Stimulated activated CD8-positive, alpha-beta memory T cell treated with anti-CD3 and anti-CD28 coated beads, Interleukin-4, amount 100 ng/mL, for 48 hours (primary cell): ENCODE data around the gene ITSN2.

ENCODE experiments used
- DNase-seq: peaks from one replicate; pipeline ENCODE4 v3.0.0-alpha.2; 2020

The ITSN2 gene

DNA sequence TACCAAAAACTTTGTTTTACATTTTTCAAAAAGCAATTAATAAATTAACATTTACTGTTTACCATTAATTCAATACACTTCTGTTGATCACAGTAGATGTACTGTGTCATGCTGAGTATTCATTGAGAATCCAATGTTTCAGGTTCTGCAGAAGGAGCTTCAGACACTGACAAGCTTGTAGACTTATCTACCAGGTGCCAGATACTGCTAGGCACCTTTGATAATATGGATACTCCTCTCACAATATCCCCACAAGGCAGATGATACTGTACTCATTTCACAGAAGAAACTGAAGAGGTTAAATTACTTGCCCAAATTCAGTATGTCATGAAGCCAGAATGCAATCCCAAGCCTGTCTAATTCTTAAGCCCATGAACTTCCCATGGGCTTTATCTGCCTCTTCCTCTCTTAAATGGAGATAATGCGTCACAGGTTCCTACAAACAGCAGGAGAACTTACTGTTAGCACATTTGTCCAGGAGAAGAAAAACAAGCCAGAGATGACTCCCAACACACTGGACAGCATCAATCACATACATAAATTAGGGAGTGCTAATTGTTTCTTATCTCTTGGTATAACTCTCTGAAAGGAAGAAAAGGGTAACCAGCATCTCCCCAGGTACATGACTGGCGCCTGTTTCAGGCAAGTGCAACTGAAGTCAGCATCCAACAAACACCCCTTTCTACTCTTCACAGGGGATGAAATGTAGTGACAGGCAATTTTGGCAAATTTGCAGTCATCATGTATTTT lies 27.4 kb downstream of the ITSN2 start:
- no peak for DNase-seq

DNA sequence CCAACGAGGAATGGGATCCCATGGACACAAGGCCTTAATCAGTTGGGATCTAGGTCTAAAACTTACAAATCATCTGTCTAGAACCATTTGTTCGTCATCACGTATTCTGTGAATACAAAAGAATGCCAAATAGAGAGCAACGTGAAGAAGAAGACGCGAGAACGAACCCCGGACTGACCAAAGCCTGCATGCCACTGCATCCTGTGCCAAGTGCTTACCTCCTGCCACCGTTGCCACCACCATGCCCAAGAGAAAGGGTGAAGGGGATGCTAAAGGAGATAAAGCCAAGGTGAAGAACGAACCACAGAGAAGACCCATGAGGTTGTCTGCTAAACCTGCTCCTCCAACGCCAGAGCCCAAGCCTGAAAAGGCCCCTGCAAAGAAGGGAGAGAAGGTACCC lies 30.2 kb downstream of the ITSN2 start:
- DNase-seq: no peak

DNA sequence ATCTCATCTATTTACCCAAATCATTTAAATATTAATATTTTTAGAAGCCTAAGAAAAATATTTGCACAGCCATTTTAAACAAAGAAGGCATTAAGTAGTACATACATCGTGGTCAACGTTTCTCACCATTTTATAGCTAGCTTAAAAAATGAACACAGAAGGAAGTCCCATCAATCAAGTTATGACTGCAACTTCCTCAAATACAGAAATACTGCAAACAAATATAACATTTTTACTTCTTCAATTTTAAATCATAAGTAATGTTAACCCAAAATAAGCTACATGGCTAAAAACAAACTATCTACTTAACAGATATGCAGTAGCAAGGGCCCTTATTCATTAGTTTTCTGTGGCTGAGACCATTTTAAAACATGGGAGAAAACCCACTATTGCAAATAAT lies 30.6 kb downstream of the ITSN2 start:
- DNase-seq: no peak

DNA sequence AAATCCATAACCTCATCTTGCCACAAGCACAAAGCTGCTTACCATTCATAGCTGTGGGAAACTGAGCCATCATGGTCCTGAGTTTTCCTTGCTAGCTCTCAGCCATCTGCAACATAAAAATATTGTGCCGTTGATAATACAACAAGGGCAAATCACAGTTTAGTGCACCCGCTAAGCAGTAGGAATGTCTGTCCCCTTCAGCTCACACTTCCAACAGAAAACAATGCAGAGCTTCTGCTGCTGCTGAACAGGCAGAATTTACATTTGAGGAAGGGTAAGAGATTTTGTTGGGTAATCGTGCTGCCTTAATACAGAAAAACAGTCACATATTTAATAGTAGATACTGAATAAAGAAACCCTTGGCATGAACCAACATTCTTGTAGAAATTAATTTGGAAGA lies 32.3 kb downstream of the ITSN2 start:
- no peak for DNase-seq

DNA sequence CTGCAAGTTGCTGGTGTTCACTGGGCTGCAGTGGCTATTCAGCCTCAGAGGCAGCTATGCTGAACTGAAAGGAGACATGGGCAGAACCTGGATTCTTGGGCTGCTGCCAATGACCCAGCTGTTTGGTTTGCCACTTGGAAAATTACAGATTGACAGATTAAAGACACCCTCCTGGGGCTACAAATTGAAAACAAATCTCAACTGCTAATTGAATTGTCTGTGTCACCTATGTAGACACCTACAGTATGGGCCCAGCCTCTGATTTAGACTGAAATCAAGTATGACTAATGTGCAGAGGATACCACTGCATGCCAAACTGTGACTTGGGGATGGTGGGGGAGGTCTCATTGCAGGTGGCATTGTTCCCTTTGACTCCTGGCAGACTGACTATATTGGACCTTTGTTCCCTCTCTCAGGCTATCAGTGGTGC lies 42.8 kb downstream of the ITSN2 start:
- no peak for DNase-seq

DNA sequence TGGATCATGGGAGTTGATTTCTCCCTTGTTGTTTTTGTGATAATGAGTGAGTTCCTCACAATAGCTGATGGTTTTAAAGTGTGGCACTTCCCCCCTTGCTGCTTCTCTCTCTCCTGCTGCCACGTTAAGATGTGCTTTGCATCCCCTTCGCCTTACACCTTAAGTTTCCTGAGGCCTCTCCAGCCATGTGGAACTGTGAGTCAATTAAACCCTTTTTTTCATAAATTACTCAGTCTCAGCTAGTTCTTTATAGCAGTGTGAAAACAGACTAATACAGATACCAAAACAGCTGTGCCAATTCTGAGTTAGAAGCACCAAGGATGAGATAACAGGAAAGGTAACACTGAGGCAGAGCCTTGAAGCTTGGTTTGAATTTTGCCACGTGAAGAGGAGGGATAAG lies 44.7 kb downstream of the ITSN2 start:
- no peak for DNase-seq

DNA sequence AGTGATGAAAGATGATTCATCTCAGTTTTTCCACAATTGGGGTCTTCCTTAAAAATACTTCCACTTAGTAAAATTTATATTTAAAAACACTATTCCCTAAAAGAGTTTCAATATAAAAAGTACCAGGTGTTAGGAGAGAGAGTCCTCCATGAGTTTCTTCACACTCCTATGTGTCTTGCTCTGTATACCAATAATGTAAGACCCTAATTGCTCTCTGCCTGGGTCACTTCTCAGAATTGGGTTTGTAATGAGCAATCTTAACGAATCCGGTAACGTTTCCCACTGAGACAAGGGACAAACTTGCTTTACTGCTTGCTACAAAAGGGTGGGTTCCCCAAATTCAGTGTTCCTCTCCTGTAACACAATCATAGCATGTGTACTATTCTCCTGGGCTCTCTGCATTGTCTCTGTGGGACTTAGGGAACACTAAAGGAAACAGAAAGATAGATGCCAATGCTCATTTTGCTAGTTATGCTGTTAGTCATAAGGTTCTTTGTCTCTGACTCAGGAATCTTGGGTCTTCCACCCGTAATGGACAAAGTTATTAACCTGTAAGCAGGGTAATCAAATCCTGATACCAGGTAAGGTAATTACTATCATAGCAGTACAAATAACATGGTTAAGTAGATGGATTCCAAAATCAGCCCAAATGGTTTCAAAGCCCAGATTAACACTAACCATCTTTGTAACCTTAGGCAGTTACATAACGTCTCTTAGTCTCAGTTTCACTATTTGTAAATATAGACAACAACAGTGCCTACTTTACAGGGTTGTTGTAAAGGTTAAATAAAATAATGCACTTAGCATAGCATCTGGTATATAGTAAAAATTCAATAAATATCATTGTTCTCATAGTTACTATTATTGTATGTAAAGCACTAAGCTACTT lies 46.3 kb downstream of the ITSN2 start:
- no peak for DNase-seq

DNA sequence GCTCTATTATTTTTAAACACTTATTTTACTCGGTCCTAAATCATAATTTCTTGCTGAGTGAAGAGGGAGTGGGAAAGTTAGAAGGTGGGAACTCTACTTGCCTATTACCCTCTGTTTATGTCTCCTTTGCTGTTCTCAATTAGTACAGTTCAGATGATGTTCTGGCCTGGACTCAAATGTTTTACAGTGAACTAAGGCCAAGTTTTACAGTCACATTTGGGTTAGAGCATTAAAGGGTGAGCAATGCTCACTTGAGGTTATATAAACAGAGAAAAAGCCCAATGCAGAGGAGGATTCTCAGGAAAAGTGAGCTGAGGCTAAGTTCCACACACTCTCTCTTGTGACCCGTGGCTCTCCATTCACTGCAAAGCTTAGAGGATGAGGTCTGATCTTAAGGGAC lies 52.4 kb downstream of the ITSN2 start:
- DNase-seq: no peak

DNA sequence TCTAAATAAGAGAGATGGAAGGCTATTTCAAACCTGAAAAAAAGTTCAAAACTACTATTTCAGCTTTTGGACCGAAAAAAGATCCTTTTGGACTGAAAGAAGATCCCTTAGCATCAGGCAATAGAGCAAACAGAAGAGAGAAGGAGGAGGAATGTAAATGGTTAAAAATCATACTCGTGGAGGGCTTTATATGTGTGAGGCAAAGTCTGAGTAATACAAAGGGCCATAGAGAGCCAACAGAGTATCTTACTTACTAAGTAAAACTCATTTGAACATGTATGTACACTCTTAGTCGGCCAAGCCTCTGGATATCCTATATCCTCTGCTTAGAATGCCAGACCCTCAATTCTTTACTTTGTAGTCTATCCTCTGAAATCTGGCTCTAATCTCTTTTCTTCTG lies 55.7 kb downstream of the ITSN2 start:
- no peak for DNase-seq

DNA sequence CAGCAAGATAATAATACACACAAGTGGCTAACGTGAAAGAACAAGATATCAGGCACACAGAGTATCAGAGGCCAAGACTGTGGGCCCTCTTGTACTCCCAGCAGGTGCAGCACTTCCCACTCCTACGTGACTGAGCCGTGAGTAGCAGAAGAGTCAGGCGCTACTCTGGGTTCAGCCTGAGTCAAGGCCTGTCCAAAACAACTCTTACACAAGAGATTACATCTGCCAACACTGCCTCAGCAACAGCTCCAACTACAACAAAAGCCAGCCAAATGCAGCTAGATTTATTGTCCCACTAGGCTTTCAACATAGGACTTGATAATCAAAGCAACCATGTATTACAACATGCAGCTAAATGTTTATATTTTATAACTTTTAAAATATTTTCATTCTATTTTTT lies 56.2 kb downstream of the ITSN2 start:
- no peak for DNase-seq

DNA sequence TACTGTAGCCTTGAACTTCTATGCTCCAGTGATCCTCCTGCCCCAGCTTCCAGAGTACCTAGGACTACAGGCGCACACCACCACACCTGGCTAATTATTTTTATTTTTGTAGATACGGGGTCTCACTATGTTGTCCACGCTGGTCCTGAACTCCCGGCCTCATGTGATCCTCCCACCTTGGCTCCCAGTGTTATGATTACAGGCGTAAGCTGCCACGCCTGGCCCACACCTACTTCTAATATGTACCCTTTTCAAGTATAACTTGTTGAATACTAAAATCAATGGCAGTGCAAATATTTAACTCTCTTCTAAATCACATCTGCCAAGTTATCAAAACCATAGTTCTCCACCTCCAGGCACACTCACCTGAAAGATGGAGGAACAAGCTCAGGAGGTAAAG lies 58.7 kb downstream of the ITSN2 start:
- no peak for DNase-seq

DNA sequence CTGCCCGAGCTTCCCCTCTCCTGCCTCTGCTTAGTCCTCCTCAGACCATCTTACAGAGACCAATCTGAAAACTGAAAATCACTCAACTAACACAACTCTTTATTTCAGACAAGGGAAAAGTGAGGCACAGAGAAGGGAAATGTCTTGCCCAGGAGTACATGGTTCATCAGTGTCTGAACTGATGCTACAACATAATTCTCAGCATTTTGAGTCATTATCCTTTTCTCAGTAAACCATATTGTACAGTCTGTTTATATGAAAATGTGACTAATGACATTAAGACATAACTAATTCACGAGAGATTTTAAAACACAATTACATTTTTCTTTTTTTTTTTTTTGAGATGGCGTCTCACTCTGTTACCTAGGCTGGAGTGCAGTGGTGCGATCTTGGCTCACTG lies 62.7 kb downstream of the ITSN2 start:
- DNase-seq: no peak

DNA sequence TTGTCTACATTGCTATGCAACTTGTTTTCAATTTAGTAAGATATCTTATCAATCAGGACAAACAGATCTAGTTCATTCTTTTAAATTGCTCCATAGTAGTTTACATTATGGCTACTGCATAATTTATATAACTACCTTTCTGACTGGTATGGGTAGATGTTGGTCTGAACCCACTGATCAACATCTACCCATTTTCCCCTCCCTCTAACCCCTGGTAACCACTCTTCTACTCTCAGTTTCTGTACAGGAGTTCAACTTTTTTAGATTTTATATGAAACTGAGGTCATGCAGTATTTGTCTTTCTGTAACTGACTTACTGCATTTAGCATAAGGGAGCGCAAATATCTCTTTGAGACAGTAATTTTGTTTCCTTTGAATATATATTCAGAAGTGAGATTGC lies 73.2 kb downstream of the ITSN2 start:
- no peak for DNase-seq

DNA sequence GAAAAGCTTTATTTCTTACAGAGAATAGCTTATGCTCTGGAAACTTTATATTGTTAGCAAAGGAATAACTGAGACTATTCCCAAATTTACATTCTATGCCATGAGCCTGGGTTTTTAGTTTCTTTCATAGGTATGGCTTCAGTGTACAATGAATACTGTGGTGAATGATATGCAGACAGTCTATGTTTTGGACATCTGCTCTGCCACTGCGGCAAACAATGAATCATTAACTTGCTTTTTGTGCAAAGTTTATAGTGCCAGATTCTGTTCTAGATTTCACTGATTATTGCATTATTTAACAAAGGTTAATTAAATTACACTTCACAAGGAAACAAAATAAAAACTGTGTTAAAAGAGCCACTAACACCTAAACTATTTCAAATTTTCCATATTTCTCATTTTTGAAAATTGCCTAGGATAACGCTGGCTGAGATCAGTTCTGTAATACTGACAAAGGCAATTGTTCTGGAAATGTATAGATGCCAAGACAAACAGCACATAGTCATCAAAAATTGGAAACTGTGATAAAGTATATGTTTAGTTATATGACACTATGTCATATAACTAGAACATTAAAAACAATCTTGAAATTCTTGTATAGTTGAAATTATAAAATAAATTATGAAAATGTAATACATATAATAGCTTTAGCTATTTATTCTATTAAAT lies 74.7 kb downstream of the ITSN2 start:
- no peak for DNase-seq

DNA sequence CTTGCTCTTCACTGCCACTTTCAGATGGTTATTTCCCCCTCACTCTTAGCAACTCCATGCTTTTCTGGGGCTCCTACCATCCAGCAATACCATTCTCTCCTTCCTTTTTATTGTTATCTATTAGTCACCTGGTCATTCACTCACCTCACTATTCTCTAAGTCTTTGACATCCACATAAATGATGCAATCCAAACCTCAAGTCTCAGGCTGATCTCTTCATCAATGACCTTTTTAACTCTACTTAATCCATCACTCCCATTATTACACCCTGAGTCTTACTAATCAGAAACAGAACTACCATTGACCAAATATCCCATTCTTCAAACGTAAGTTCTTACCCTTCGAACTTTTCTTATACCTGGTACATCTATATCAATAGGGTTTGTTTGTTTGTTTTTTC lies 79.7 kb downstream of the ITSN2 start:
- no peak for DNase-seq

DNA sequence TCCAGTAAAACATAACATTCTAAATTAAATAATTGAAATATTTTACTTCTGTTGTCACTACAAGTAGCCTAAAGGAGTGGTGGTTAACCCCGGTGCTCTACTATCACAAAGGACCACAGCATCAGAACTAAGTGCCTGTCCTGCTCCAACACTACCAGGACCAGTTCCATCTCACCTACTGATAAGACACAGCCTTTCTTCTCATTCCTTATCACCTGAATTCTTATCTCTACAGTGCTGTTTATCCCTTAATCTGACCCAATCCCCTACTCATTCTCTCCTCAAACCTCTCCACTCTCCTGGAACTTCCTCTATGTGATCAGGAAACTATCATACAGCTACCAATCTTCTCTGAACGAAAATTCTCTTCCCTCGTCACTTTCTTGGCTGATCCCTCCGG lies 80.2 kb downstream of the ITSN2 start:
- DNase-seq: no peak

DNA sequence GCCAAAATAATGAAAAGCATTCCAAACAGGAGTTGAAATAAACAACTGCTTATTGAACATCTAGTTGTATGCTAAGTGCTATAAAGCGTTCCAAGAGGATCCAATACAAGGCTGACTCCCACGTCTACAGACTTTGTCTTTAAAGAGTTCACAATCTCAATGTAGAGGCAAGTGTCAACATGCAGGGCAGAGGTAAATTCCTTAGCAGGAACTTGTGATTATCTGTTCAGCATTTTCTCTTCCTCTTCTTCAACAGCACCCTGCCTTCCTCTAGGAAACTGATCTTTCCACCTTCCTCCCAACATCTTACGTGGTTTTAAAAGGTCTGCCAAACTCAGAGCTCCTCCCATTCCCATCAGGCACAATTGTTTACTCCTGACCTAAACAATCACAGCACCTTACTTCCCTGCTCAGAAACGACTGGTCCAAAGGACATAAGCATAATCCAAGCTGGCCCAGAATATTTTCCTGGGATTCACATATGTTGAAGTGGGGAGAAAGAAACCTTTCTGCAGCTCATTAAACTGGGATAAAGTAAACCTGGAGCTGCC lies 83.9 kb downstream of the ITSN2 start:
- no peak for DNase-seq

DNA sequence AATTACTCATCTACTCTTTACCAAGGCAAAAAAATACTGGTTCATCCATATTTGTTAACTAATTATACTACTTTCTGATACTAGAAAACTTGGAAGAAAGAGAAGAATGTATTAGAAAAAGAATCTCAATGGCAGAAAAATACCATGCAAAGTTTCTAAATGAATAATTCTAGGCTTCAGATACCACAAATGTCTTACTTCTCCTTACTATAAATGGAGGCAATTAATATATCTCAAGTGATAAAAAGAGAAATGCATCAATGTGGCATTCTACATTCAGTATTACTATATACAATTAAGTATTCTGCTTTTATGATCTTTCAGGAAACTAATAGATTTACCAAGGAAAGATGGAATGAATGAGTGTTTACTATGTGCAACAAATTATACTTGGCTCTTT lies 85.5 kb downstream of the ITSN2 start:
- no peak for DNase-seq

DNA sequence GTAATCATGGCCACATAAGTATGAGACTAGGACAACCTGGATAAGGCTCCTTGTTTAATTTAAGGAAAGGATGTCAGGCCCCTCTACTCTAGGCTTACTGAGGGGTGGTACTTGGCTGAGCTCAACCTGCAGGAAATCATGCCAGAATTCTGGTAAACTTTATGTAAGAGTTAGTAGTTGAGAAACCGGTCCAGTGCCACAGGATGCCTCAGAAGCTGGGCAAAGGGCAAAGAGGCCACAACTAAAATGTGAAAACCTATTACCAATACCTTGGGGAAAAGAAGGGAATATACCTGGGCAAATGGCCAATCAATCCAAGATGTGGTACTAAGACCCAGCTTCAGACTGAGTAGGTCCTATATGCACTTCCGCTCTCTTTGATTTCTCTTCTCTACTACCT lies 86.7 kb downstream of the ITSN2 start:
- no peak for DNase-seq

DNA sequence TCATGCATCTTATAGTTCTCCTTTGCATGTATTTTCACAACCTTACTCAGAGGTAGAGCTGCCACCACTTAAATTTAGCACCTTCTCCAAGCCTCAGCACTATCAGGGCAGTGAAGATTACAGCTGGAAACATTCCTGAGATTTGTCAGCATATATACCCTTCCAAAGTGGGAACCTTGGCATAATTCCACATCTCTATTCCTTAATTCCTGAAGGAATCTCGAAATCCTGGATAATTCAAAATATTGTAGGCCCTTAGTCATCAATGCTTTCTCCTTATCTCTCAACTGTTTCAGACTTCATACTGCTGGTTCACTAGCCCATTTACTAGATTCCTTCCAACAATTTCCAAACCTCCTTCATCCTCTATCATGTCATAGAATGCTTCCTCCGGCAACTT lies 87.4 kb downstream of the ITSN2 start:
- no peak for DNase-seq

DNA sequence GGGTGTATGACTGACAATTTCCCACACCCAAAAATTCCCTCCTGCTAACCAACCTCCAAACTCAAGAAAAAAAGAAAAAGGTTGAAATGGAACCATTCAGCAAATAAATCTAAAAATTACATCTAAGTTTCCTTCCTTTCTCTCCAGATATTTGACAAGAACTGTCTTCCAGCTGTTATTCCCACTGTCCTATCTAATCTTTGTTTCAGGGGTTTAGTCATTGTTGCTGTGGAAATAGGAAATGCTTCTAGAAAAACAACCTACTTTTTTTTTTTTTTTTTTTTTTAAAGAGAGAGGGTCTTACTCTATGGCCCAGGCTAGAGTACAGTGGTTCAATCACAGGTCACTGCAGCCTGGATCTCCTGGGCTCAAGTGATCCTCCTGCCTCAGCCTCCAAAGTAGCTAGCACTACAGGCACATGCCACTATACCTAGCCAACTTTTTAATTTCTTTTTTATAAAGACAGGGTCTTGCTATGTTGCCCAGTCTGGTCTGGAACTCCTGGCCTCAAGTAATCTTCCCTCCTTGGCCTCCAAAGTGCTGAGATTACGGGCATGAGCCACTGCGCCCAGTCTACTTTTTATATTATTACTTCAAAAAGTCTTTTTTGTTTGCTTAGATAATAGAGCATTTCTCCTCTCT lies 88.1 kb downstream of the ITSN2 start:
- no peak for DNase-seq

DNA sequence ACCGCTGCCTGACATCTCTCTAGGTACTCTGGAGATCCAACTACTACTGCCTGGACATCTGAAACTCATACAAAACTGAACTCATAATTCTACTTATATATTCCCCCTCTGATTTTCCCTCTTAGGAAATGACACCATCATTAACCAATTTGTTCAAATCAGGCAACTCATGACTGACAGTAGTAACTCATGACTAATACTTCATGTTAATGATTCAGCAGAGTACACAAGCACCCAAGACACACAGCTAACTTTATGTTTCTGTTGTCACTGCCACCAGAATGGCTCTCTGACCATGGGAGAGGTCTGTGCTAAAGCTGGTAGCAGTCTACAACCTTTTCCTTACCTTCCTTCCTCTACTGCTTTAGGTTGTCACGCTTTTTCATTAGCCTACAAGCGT lies 91.1 kb downstream of the ITSN2 start:
- DNase-seq: no peak

DNA sequence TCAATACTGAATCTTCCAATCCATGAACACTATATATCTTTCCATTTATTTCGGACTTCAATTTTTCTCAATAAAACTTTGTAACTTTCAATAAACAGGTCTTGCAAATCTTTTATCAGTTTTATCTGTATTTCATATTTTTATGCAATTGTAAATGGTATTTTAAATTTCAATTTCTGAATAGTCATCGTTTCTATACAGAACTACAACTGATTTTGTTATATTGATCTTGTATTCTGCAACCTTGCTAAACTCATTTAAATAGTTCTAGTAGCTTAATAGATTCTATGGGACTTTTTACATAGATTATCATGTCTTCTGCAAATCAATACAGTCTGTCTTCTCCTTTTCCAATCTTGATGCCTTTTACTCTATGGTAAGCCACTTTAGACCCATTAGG lies 95.1 kb downstream of the ITSN2 start:
- DNase-seq: no peak
